Heart left ventricle (tissue), 13 donors: Measurements from ENCODE around the gene P2RY11.

Experiments
- CTCF ChIP-seq, 12 donors: fragments of 200-600 bp; sonication (generic) in 4 of 12; IDR thresholded peaks; one replicate each; pipeline versions ENCODE4 v1.5.0 to v1.8.0; 2018 to 2022; ENCODE audit warnings: antibody characterized with exemption in 12 of 12, mild to moderate bottlenecking in 5 of 12
- POLR2A ChIP-seq, 2 donors: fragments of 450-650 bp; IDR thresholded peaks; one replicate each; pipeline ENCODE4 v1.6.1; 2017; ENCODE audit warnings: antibody characterized with exemption in 2 of 2, mild to moderate bottlenecking in 2 of 2, moderate library complexity in 2 of 2
- donor health status: ischemic (EF 13 %, LVEDD 7.1; RV severe dilation, severe dysfunction).
- donor health status: DM: no; HTN: yes; CAD: no.
- donor health status: DM: no; HTN: no; CAD: no.
- donor health status: ischemic (EF 25% LVEDD 6.9; RV normal size, moderate dysfunction).
- donor health status: ischemic (EF 25% LVEDD 5.7; RV mildly dilated, moderate dysfunction).
- donor health status: ischemic (EF 35%, LVEDD 5.7; RV mildly dilated, moderate dysfunction).
- donor health status: nonischemic (EF 11% LVEDD 7.7; RV severe dilation, severe dysfunction).
- donor health status: DM: yes; HTN: yes; CAD: no.
- donor health status: PGD.
- donor health status: ischemic (EF 29% LVEDD 5.4; RV normal size, mild dysfunction).
- donor health status: nonischemic (EF 23%, LVEDD 6.1; RV moderate dilation, normal function).

GRCh38 chr19:10100163-10100785 is 11.2 kb upstream of the P2RY11 start:
- no peak for TF ChIP-seq CTCF (IDR thresholded peaks at IDR 0.05)
- no peak for TF ChIP-seq POLR2A (IDR thresholded peaks at IDR 0.05)
